Keratinocyte (primary cell): ENCODE measurements around the gene TRAF3.

Experiments used
- EZH2 ChIP-seq: IDR thresholded peaks from one replicate; pipeline ENCODE4 v1.6.1; 2012; ENCODE audit warnings: inconsistent platforms, mild to moderate bottlenecking, low read length, moderate library complexity
- TF ChIP-seq, protein P1 (sequence below), 3 experiments: IDR thresholded peaks in 1 of 3; conservative IDR thresholded peaks in 1 of 3; optimal IDR thresholded peaks in 1 of 3; 2 replicates in 2 of 3; 3 replicates in 1 of 3; pipeline versions ENCODE3 to v1.5.1; 2011; ENCODE audit warnings: low read length in 3 of 3, mild to moderate bottlenecking in 3 of 3, moderate library complexity in 2 of 3, control low read depth in 1 of 3, inconsistent platforms in 1 of 3; ENCODE audit not compliant: insufficient read depth in 2 of 3; ENCODE audit errors: extremely low read depth in 1 of 3

DNA sequence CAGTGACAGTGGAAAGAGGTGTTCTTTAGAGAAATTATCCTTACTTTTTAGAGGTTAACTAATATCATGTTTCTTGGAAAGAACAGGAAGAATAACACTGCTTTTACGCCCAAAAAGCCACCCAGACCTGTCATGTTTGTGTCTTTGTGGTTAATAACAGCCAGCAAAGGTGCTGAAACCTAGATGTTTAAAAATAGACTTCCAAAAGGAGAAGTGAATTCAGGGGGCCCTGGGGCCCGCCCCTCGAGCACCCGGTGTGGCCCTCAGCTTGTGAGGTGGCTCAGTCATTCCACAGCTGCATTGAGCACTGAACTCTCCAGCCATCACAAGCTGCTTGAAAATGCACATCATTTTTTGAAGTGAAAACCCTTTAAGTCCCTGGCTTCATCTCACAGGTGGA, 124.4 kb downstream of the TRAF3 start:
- TF ChIP-seq, protein P1, sequence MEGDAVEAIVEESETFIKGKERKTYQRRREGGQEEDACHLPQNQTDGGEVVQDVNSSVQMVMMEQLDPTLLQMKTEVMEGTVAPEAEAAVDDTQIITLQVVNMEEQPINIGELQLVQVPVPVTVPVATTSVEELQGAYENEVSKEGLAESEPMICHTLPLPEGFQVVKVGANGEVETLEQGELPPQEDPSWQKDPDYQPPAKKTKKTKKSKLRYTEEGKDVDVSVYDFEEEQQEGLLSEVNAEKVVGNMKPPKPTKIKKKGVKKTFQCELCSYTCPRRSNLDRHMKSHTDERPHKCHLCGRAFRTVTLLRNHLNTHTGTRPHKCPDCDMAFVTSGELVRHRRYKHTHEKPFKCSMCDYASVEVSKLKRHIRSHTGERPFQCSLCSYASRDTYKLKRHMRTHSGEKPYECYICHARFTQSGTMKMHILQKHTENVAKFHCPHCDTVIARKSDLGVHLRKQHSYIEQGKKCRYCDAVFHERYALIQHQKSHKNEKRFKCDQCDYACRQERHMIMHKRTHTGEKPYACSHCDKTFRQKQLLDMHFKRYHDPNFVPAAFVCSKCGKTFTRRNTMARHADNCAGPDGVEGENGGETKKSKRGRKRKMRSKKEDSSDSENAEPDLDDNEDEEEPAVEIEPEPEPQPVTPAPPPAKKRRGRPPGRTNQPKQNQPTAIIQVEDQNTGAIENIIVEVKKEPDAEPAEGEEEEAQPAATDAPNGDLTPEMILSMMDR (optimal IDR thresholded peaks at IDR 0.05 in 1 of 3, IDR thresholded peaks at IDR 0.05 in 1 of 3, conservative IDR thresholded peaks at IDR 0.05 in 1 of 3; ENCODE audit: extremely low read depth in 1 of 3, insufficient read depth in 2 of 3, low read length in 3 of 3): no peak
- no peak for TF ChIP-seq EZH2
